BLaER1 (cell line): ENCODE results near the gene PSMD10.

Experiments
- H3K27ac ChIP-seq: shearing (Covaris generic); formaldehyde crosslinking; 2 replicates; pipeline ENCODE4 v1.8.1; 2022
- H3K27me3 ChIP-seq: shearing (Covaris generic); formaldehyde crosslinking; 2 replicates; pipeline ENCODE4 v1.8.1; 2022
- H3K36me3 ChIP-seq: shearing (Covaris generic); formaldehyde crosslinking; 2 replicates; pipeline ENCODE4 v1.8.1; 2022
- H3K4me1 ChIP-seq: shearing (Covaris generic); formaldehyde crosslinking; 2 replicates; pipeline ENCODE4 v1.8.1; 2022
- H3K4me2 ChIP-seq: shearing (Covaris generic); formaldehyde crosslinking; 2 replicates; pipeline ENCODE4 v1.8.1; 2022
- H3K4me3 ChIP-seq: shearing (Covaris generic); formaldehyde crosslinking; 2 replicates; pipeline ENCODE4 v1.8.1; 2022
- H3K9ac ChIP-seq: shearing (Covaris generic); formaldehyde crosslinking; 2 replicates; pipeline ENCODE4 v1.8.1; 2022
- H3K9me3 ChIP-seq: shearing (Covaris generic); formaldehyde crosslinking; 2 replicates; pipeline ENCODE4 v1.8.1; 2022
- H4K20me1 ChIP-seq: shearing (Covaris generic); formaldehyde crosslinking; 2 replicates; pipeline ENCODE4 v1.8.1; 2022
- Cebpa-rat ChIP-seq: shearing (Covaris generic); IDR thresholded peaks from 2 replicates; pipeline ENCODE4 v1.8.1; 2022

The PSMD10 gene

DNA sequence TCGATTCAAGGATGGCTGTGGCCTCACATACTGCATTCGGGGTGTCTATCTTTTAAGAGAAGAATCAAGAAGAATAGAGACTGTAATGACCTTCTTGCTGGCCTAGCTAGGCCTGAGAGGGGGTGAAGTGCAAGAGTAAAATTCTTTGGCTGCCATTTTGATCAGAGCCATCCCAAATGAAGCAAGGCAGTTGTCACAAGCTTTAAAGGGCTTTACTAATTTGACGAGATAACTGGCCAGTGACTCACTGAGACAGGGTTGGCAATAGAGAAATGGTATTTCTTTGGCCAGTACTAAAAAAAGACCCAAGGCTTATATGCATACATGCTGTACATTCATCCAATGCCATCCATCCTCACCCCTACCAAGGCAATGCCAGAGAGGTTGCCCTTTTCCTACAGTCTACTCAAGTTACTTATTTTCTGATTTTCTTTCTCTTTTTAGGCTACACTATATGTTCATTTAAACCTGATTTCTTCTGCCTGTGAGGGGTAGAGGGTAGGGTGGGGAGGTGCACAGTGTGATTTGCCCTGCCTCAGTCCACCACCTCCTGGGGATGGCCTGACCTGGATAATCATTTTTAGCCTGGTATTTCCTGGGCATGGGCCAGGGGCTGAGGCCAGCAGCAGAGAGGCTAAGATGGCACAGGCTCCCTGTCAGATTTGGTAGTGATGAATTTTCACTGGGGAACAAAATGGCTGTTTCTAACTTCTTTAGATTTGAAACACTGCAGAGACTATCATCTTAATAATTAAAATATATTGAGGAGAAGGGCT, 32.4 kb upstream of the PSMD10 start:
- Histone ChIP-seq H4K20me1 (peaks cover 6% of the 10 kb centered on the region; the same call in 1 of the 2 replicates), H3K9me3 (no peaks in the 10 kb centered on the region), H3K27me3 (peaks cover 96% of the 10 kb centered on the region), H3K4me1 (no peaks in the 10 kb centered on the region), H3K4me2 (no peak overlapping the region), H3K4me3 (no peak overlapping the region), H3K27ac (no peak overlapping the region), H3K36me3 (no peaks in the 10 kb centered on the region), H3K9ac (no peak overlapping the region)
- TF ChIP-seq Cebpa-rat = no peak

DNA sequence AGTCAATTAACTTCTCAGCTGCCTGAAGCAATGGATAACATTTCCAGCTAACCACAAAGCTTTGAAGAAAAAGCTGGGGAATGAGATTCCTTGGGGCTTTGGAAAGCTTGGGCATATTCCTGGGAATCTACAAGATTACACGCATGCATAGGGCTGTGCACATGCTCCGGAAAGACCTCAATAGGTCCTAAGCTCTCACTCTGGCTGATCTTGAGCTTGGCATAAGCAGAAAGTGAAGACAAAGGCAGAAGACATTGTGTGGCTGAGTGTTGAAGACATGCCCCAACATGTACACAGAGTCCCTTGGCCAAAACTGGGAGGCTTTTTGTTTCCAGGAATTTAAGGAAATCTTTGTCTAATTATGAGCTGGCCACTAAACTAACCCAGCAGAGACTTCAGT, 31.4 kb upstream of the PSMD10 start:
- H3K27ac ChIP-seq = no peak overlapping the region
- peaks cover 6% of the 10 kb centered on the region; the same call in 1 of the 2 replicates for H4K20me1 ChIP-seq
- no peaks in the 10 kb centered on the region for H3K9me3 ChIP-seq
- peaks cover 99% of the 10 kb centered on the region for H3K27me3 ChIP-seq
- no peak for TF ChIP-seq Cebpa-rat
- no peak overlapping the region for H3K4me2 ChIP-seq
- no peak overlapping the region for H3K4me3 ChIP-seq
- no peaks in the 10 kb centered on the region for H3K36me3 ChIP-seq
- H3K9ac ChIP-seq = no peak overlapping the region
- no peaks in the 10 kb centered on the region for H3K4me1 ChIP-seq

DNA sequence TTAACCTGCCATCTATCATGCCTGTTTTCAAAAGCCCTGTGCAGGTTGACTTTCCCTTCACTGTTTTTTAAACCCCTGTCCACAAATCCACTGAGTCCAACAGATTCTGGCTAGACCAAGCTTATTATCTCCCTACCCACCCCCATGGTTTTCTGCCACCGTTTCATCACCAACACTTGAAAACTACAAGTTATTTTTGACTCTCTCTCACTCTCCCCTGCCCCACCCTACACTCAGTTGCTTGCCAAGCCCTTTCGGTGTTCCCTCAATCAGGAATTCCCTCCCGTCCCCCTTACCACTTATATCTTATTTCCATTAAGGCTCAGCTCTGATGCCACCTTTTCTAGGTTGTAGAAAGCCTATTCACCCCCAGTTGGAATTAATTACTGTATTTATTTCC, 29.9 kb upstream of the PSMD10 start:
- no peak for TF ChIP-seq Cebpa-rat
- Histone ChIP-seq H3K27ac (no peak overlapping the region), H3K27me3 (peaks cover 99% of the 10 kb centered on the region), H3K4me1 (no peaks in the 10 kb centered on the region), H3K9ac (no peak overlapping the region), H4K20me1 (peaks cover 18% of the 10 kb centered on the region; the same call in 1 of the 2 replicates), H3K4me2 (no peak overlapping the region), H3K4me3 (no peak overlapping the region), H3K36me3 (no peaks in the 10 kb centered on the region), H3K9me3 (no peaks in the 10 kb centered on the region)

DNA sequence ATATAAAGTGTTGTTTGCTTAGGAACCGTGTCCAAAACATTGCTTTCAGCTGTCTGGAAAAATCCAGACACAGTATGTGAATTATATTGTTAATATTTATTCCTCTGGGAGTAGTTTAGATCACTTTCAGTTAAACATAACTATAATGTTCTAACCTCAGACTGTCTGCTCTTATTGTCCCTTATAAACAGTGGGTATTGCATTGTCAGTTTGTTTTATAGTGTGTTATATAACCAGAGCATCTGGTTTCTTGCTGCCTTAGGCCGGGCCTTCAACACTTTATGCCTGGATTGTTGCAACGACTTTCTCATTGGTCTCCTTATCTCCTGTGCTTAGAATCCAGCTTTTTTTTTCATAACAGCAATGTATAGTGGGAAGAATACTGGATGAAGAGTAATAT, 26.6 kb upstream of the PSMD10 start:
- peaks cover 7% of the 10 kb centered on the region for H3K9me3 ChIP-seq
- peaks cover 20% of the 10 kb centered on the region; the same call in 1 of the 2 replicates for H4K20me1 ChIP-seq
- H3K9ac ChIP-seq = no peak overlapping the region
- H3K27me3 ChIP-seq = peaks cover 99% of the 10 kb centered on the region
- H3K36me3 ChIP-seq = no peaks in the 10 kb centered on the region
- H3K27ac ChIP-seq = no peak overlapping the region
- no peak for TF ChIP-seq Cebpa-rat
- no peaks in the 10 kb centered on the region for H3K4me1 ChIP-seq
- H3K4me2 ChIP-seq = no peak overlapping the region
- H3K4me3 ChIP-seq = no peak overlapping the region

DNA sequence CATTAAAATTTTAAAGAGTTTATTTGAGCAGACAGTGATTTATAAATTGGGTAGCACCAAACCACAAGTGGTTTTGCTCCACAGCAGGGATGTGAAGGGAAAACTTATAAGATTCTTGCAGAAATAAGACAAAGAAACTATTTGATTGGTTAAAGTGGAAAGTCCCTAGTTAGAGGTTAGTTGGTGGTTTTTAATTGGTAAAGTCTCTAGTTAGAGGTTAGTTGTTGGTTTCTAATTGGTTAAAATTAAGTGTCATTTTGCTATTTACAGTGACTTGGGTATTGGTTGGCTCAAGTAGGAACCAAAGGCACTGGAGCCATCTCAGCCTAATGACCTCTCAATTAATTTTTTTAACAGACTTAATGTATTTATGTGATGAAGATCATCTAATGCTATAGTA, 23.2 kb upstream of the PSMD10 start:
- no peak overlapping the region for H3K27ac ChIP-seq
- H3K9ac ChIP-seq = no peak overlapping the region
- H3K4me1 ChIP-seq = no peaks in the 10 kb centered on the region
- H3K4me3 ChIP-seq = no peak overlapping the region
- H3K36me3 ChIP-seq = no peaks in the 10 kb centered on the region
- H3K27me3 ChIP-seq = peaks cover 87% of the 10 kb centered on the region
- peaks cover 14% of the 10 kb centered on the region; the same call in 1 of the 2 replicates for H4K20me1 ChIP-seq
- H3K4me2 ChIP-seq = no peak overlapping the region
- H3K9me3 ChIP-seq = peaks cover 7% of the 10 kb centered on the region
- no peak for TF ChIP-seq Cebpa-rat

DNA sequence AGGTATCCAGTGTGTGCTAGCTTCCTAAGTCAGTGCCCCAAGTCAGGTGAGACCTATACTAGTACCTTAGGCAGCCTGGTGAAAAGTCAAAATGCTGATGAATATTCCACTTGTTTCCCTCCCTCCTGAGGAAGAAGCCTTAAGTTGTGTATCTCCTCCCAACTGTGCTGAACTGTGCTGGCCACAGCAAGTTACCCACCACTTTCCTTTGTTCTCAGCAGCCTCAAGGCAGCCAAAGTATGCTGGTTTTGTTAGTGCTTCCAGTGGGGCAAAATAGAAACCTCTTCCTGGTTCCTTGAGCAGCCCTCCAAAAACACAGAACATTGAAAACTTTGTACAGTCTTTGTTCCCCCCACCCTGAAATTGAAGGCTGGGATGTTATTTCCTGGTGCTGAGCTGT, 14.1 kb upstream of the PSMD10 start:
- no peak for TF ChIP-seq Cebpa-rat
- Histone ChIP-seq H4K20me1 (no peaks in the 10 kb centered on the region; the same call in 1 of the 2 replicates), H3K4me3 (no peak overlapping the region), H3K27me3 (peaks cover 63% of the 10 kb centered on the region), H3K9ac (no peak overlapping the region), H3K27ac (no peak overlapping the region), H3K36me3 (no peaks in the 10 kb centered on the region), H3K9me3 (no peaks in the 10 kb centered on the region), H3K4me1 (no peaks in the 10 kb centered on the region), H3K4me2 (no peak overlapping the region)

DNA sequence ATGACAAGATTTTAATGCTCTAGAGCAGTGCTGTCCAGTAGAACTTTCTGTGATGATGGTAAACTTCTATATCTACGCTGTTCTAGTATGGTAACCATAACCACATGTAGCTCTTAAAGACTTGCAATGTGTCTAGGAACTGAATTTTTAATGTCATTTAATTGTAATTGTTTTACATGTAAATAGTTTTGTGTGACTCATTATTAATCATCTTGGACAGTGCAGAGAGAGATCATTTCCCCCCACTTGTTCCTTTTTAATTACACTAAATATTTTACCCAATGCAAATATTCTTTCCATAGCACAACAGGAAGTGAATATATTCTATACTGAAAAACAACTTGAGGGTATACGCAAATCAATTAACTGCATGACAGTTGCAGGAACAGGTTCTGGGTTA, 6.0 kb upstream of the PSMD10 start:
- Histone ChIP-seq H4K20me1 (no peaks in the 10 kb centered on the region; the same call in 1 of the 2 replicates), H3K27ac (no peak overlapping the region), H3K9me3 (no peaks in the 10 kb centered on the region)

DNA sequence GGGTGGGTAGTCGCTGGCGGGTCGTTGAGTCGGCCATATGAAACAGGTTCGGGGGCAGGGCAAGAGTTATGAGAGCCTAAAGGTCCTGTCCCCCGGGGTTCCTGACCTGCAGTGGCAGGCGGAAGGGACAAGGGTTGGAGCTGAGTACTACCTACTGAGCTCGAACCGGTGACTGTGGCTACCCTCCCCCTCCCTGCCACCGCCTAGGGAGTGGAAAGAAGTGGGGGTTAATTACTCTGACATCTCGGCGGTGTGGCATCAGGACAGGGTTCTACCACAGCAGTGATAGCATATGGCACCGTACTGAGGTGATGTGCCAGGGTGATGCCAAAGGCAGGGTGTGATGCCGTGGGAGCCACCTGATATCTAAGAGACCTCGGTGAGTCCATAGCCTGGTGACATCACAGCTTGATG, 543 bp upstream of the PSMD10 start:
- peaks cover 63% of the 10 kb centered on the region for H3K27me3 ChIP-seq
- peaks cover 8% of the 10 kb centered on the region for H3K36me3 ChIP-seq
- peak overlapping the region; percentile 77 for H3K4me3 ChIP-seq
- peak overlapping the region; percentile 59 for H3K9ac ChIP-seq
- peak overlapping the region; percentile 75 for H3K4me2 ChIP-seq
- TF ChIP-seq Cebpa-rat = no peak
- no peaks in the 10 kb centered on the region for H4K20me1 ChIP-seq
- no peaks in the 10 kb centered on the region for H3K9me3 ChIP-seq
- H3K4me1 ChIP-seq = peaks cover 11% of the 10 kb centered on the region
- H3K27ac ChIP-seq = no peak overlapping the region

More for the DNA sequence above, 6.0 kb upstream of the PSMD10 start:
- Histone ChIP-seq H3K4me2 (no peak overlapping the region), H3K9ac (no peak overlapping the region), H3K4me1 (peaks cover 2% of the 10 kb centered on the region; the same call in 1 of the 2 replicates), H3K36me3 (no peaks in the 10 kb centered on the region), H3K4me3 (no peak overlapping the region), H3K27me3 (peaks cover 55% of the 10 kb centered on the region)
- no peak for TF ChIP-seq Cebpa-rat

DNA sequence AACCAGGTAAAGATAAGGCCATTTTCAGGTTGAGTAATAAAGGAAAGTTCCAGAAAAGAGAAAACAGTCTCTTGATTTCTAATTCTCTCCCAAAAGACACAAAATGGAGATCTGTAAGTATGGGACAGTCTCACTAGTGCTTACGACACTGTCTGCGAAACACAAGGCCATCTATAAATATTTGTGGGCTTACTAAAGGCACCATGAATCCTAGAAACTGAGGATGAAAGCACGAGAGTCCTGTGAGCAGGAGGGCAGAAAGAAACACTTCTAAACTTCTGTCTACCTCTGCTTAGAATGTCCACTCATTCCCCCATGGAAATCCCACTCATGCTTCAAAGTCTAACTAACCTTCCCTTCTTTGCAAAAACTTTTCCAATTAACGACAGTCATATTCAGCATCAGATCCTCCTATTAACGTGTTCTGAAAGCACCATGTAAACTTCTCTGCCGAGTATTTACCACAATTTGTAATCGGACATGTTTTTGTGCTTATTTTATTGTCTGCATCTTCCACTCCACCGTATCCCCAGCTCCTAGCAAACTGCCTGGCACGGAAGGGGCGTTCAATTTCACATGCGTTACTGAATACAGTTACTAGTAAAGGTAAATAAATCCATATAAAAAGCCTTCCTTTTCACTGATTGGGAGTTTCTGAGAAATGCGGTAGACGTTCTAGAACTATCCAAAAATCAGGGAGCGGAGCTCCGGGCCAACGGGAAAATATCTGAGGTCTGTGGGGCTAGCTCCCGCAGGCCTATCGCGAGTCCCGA, 665 bp downstream of the PSMD10 start:
- Histone ChIP-seq H3K4me2 (peak overlapping the region; percentile 65), H3K9me3 (no peaks in the 10 kb centered on the region), H3K27ac (peak overlapping the region; percentile 80), H3K36me3 (peaks cover 11% of the 10 kb centered on the region), H3K4me1 (peaks cover 11% of the 10 kb centered on the region), H3K27me3 (peaks cover 63% of the 10 kb centered on the region), H3K4me3 (peak overlapping the region; percentile 77), H4K20me1 (no peaks in the 10 kb centered on the region), H3K9ac (peak overlapping the region; percentile 78)
- TF ChIP-seq Cebpa-rat = no peak

DNA sequence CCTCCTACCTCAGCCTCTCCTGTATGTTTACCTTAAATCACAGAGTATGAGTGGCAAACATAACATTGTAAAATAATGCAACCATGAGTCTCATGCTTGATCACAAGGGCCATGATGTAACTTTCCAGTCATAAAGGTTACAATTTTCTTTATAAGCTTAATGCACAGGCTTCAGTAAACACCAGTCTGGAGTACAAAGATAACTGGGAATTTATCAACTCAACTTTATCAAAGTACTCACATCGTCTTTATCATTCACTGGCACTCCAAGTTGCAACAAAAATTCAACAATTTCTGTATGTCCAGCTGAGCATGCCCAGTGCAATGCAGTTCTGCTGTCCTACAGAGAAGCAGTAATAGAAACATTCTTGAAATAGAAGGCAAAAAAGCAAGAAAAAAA, 2.8 kb downstream of the PSMD10 start:
- Histone ChIP-seq H3K27me3 (peaks cover 61% of the 10 kb centered on the region), H3K4me3 (no peak overlapping the region), H3K4me2 (no peak overlapping the region), H3K9ac (no peak overlapping the region), H3K36me3 (peaks cover 18% of the 10 kb centered on the region), H4K20me1 (peaks cover 1% of the 10 kb centered on the region; the same call in 1 of the 2 replicates), H3K27ac (no peak overlapping the region), H3K4me1 (peaks cover 11% of the 10 kb centered on the region), H3K9me3 (no peaks in the 10 kb centered on the region)
- no peak for TF ChIP-seq Cebpa-rat
